Activated effector memory CD4-positive, alpha-beta T cell treated with Interleukin-2 at 50 U/mL for 16 hours (primary cell): ENCODE data around the gene SLC44A5.
"Not testable (repeated sequence)": the region's sequence is repeated elsewhere in the genome, so short reads cannot be mapped to it uniquely, and the experiment has no call there.

Source experiments
- DNase-seq: peaks from one replicate; pipeline ENCODE4 v3.0.0-alpha.2; 2020

SLC44A5 gene

GRCh38 chr1:75611014-75611413 lies at the start of gene SLC44A5:
TSS of gene SLC44A5 (minus strand) at chr1:75611114. CDS start at chr1:75541447, 69,667 bp downstream.
- no peak for DNase-seq

GRCh38 chr1:75655931-75656330 lies 45.0 kb upstream of the SLC44A5 start:
- no peak for DNase-seq

- not testable (repeated sequence) for DNase-seq
These were observed 36.3 kb upstream of the SLC44A5 start for GRCh38 chr1:75647183-75647582.

DNA sequence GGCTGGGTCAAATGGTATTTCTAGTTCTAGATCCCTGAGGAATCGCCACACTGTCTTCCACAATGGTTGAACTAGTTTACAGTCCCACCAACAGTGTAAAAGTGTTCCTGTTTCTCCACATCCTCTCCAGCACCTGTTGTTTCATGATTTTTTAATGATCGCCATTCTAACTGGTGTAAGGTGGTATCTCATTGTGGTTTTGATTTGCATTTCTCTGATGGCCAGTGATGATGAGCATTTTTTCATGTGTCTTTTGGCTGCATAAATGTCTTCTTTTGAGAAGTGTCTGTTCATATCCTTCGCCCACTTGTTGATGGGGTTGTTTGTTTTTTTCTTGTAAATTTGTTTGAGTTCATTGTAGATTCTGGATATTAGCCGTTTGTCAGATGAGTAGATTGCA lies 34.2 kb upstream of the SLC44A5 start:
- not testable (repeated sequence) for DNase-seq

- no peak for DNase-seq
These were observed 32.5 kb upstream of the SLC44A5 start for GRCh38 chr1:75643460-75643859.

DNA sequence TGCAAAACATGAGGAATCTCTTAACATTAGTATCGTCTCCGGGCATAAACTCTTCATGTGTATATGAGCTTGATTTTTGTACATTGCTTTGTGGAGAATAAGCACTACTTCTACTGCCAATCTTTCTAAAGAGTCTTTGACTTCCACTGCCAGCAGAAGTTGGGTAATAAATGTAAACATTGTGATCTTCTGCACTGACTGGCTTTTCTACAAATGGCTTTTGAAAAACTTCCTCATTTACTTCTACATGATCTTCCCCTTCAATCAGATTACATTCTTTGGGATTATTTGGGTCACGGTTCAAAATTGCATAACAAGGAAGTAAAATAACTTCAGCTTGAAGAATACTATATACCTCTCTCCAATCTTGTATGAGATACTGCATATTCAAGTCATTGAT lies 30.4 kb upstream of the SLC44A5 start:
- no peak for DNase-seq

GRCh38 chr1:75640137-75640536 lies 29.2 kb upstream of the SLC44A5 start:
- DNase-seq, result no peak

GRCh38 chr1:75632350-75632949 lies 21.5 kb upstream of the SLC44A5 start:
- no peak for DNase-seq

- no peak for DNase-seq
These were observed 20.1 kb upstream of the SLC44A5 start for GRCh38 chr1:75630998-75631397.

DNA sequence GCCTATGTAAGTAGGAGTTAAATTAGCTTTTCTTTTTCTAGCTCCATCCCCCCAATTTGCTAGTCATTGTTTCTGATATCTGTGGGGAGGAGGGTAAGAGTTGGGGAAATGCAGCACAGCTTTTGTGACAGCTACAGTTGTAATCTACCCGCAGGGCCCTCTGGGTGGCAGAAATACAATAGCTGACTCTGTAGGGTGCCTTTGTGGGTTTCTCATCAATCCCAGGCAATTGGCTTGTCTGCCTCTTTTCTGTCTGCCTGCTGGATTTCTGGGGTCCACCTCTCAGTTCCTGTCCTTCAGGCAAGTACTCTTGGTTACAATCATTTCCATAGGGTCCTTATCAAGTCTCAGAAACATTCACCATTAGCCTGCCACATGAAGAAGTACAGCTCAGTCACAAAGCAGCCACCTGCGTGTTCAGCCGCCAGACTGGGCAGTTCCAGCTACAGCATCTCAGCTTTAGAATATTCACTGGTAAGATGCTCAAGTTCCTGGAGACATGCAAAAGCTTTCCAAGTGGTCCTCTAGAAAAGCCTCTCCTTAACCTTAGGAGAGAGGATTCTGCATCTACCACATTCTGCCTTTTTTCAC lies 19.2 kb upstream of the SLC44A5 start:
- DNase-seq, result no peak

DNA sequence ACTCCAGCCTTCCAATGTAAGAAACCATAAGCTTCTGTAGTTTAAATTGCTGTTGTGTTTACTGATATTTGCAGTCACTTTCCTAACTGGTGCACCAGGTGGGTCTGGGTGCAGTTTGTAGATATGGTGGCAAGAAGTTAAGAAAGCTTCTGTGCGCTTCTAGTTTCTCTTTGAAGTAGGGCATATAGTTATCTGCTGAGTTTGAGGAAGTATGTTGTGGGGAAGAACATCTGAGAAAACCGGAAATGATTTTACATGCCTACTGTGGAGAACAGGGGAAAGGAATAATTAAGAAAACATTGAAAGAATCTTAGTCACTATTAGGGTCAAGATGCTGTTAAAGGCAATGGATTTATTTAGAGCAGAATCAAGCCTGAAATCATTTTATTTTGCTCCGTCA lies 14.9 kb upstream of the SLC44A5 start:
- DNase-seq, result no peak

DNA sequence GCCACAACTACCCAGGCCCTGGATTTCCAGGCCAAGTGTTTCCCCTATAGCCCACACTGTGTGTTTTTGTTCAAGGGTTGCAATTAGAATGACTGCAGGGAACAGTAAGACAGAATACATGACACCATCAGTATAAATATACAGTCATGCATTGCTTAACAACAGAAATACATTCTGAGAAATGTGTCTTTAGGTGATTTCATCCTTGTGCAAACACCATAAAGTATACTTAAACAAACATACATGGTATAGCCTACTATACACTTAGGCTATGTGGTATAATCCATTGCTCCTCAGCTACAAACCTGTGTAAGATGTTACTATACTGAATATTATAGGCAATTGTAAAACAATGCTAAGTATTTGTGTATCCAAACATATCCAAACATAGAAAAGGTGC lies 7.5 kb upstream of the SLC44A5 start:
- no peak for DNase-seq

DNA sequence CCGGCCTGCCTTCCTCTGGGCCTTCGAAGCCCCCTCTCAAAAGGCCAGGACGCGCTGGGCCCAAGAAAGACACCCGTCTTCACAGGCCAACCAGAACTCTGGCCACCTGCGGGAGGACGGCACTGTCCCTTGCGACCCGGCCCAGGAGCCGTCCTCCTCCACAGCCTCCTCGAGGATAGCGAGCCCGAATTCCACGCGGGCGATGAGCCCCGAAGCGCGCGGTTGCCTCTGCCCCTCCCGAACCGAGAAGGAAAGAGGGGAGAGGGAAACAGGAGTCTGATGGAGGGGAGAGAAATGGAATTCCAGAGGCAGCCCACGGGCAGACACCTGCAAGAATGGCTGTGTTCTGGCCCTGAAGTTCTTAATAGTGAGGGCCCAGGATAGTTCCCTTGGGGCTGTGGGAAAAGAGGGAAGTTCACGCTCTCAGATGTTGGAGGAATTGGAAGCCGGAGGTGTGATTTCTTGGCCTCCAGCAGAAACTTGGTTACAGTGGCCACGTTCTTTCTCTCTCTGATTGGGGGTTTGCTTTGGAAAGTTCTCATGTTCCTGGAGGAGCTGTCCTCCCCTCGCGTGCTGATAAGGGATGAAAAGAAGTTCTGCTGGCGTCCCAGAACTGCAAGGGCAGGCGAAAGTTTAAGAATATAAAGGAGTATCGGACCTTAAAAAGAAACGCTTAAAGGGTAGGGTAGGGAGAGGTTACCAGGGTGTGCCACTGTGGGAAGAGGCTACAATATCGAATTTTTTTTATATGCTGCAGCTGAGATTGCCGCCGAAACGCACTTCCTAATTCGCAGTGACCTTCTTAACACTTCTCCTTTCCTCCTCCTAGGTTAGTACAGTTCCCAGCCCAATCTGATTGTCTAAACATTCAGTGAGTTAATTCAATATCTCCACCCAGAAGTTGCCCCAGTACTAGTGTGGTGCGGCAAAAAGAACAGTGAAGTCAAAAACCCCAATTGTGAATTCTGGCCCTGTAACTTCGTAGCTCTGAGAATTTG lies 5.8 kb upstream of the SLC44A5 start:
- no peak for DNase-seq

GRCh38 chr1:75615613-75616435 lies 4.9 kb upstream of the SLC44A5 start:
- no peak for DNase-seq

GRCh38 chr1:75614399-75614756 lies 3.5 kb upstream of the SLC44A5 start:
- no peak for DNase-seq

- no peak for DNase-seq
These were observed 3.0 kb upstream of the SLC44A5 start for GRCh38 chr1:75613916-75614315.

GRCh38 chr1:75612976-75613375 lies 2.1 kb upstream of the SLC44A5 start:
- no peak for DNase-seq

DNA sequence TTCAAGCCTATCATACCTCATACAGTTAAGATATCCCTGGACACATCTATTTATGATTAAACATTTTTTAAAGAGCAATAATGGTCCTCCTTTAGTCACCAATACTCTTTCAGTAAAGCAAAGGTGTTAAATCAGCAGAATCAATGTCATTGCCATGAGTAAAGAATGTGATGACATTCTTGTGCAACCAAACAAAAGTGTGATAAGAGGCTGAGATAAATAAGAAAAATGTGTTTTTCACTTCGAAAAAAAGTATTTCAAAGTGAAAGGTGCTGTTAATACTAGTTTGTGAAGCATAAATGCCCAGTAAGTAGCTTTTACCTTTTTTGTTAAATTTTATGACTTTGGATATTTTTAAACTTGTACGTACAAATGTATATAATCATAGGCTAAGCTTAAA lies 8.4 kb downstream of the SLC44A5 start:
- no peak for DNase-seq

- DNase-seq, result no peak
These were observed 10.1 kb downstream of the SLC44A5 start for GRCh38 chr1:75600781-75601180.

DNA sequence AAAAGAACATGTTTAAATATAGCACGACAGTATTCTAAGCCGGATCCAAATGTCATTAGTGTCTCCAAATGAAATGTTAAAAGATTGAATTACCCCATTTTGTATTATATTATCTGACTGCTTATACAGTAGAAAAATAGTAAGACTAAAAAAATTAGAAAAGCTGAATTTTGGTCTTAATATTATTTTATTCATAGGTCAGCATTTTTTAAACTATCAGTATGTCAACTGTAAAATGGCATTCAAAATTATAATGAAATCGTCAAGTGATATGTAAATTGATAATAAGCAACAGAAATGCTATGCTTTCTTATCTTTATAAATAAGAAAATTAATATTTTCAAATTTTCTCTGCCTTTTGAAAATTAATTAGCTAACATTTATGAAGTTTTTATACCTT lies 16.6 kb downstream of the SLC44A5 start:
- DNase-seq, result no peak

DNA sequence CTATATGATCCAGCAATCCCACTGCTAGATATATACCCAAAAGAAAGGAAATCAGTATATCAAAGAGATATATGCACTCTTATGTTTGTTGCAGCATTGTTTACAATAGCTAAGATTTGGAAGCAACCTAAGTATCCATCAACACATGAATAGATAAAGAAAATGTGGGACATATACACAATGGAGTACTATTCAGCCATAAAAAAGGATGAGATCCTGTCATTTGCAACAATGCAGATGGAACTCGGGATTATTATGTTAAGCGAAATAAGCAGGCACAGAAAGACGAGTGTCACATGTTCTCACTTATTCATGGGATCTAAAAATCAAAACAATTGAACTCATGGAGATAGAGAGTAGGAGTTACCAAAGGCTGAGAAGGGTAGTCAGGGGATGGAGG lies 17.5 kb downstream of the SLC44A5 start:
- not testable (repeated sequence) for DNase-seq

DNA sequence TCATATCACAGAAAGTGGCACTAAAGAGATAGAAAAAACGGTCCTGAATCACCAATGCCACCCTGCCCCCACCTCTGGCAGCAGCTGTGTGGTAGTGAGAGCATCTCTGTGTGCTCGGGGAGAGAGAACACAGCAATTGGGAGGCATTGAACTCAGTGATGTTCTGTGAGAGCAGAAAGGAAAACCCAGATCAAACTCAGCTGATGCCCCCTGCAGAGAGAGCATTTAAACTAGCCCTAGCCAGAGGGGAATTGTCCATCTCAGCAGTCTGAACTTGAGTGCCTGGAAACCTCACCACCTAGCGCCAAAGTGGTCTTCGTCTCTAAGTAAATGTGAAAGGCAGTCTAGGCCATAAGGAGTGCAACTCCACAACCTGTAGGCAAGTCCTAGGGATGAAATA lies 21.3 kb downstream of the SLC44A5 start:
- no peak for DNase-seq
